Pons (tissue), 1 donor: ENCODE measurements around the gene ADRA2B.
"Not testable (repeated sequence)": the region's sequence is repeated elsewhere in the genome, so short reads cannot be mapped to it uniquely, and the experiment has no call there.

Experiments used
- DNase-seq: peaks from one replicate; pipeline ENCODE4 v3.0.0-alpha.2; 2016; ENCODE audit warnings: low spot score

Gene ADRA2B

DNA sequence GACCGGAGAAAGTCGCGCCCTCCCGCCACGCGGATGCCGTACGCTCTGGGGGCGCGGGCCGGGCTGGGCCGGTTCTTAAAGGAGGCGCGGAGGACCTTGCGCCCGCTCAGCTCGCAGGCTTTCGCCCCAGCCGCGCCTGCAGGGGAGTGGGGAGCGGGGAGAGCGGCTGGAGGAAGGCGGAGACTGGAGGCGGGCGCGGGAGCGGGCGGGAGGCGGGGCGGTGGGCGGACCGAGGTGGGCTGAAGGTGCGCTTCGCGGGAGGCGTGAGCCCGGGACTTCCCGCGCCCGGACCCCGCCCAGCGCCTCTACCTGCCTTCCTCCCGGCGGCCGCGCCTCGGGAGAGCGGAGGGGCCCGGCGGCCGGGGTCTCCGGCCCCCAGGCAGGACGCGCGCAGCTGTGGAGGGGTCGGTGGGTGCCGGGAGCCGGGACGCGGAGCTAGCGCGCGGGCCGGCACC is at the start of gene ADRA2B:
TSS of gene ADRA2B (minus strand) at position 148 of the 455 bp plus-strand sequence. CDS start 422 bp downstream, outside the sequence.
- DNase-seq, result no peak

GRCh38 chr2:96164459-96165184 is 48.3 kb upstream of the ADRA2B start:
- DNase-seq, result peak; percentile 90

DNA sequence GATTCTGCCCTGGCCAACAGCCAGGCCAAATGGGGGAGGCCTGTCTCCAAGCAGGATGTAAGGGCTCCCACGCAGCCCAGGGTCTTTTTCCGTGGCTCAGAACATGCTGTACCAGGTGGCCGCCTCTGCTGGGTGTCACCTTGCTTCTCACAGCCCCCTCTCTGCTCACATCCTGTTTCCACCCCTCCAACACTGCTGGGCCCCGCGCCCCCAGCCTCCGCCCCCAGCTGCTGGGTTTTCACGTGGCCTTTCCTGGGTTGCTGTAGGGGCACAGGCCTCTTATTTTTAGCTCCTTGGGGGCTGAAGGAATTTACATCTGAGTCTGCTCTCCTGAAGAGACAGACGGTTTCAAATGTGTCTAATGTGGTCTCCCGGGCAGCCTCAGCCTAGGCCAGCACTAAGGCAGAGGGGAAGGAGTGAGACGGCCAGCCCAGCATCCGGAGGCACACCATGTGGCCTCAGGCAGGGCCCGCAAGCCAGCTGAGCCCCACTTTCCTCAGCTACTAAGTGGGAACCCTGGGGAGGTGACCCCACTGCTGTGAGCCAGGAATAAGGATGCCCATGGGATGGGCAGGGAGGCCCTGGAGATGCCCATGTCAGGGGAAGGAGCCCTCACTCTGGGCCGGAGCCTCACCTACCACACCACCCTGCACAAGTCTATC is 47.5 kb upstream of the ADRA2B start:
- no peak for DNase-seq

- no peak for DNase-seq
These were observed 47.0 kb upstream of the ADRA2B start for GRCh38 chr2:96163415-96163767.

- DNase-seq, result no peak
These were observed 45.5 kb upstream of the ADRA2B start for GRCh38 chr2:96161898-96162297.

DNA sequence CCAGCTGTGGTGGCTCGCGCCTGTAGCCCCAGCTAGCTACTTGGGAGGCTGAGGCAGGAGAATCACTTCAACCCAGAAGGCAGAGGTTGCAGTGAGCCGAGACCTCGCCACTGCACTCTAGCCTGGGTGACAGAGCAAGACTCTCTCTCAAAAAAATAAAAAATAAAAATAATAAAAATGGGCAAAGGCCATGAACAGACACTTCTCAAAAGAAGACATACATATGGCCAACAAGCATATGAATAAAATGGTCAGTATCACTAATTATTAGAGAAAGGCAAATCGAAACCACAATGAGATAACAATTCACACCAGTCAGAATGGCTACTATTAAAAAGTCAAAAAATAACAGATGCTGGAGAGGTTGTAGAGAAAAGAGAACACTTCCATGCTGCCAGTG is 44.0 kb upstream of the ADRA2B start:
- not testable (repeated sequence) for DNase-seq

DNA sequence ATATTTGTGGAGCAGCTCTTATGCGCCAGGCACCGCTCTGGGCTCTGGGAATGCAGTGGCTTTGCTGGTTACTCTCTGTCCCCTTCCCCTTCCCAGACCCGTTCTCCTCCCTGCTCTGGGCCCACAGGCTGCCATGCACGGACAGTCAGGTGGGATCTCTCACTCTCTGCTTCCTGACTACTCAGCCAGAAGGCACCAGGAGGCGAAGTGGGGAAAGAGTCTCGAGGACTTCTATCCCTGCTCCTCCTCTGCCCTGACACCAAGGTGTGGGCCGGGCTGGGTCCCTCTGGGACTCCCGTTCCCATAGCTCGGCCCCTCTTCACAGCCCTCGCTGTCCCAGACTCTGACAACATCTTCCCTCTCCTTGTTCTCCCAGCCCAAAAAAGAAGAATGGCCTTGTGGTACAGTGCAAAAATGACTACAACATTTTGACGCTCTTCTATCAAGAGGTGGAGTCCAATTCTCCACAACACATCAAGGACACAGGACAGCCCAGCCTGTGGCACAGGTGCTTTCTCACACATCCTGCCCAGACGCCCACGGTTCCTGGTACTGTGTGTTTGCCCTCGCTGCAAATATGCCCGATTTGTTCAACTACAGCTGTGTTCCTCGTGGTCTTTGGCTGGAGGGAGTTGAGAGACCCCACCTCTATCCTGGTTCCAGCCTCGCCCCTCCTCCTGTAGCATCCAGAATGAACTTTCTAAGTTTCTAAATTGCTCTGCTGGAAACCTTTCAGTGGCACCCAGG is 42.9 kb upstream of the ADRA2B start:
- no peak for DNase-seq

- no peak for DNase-seq
These were observed 42.2 kb upstream of the ADRA2B start for GRCh38 chr2:96158554-96158940.

DNA sequence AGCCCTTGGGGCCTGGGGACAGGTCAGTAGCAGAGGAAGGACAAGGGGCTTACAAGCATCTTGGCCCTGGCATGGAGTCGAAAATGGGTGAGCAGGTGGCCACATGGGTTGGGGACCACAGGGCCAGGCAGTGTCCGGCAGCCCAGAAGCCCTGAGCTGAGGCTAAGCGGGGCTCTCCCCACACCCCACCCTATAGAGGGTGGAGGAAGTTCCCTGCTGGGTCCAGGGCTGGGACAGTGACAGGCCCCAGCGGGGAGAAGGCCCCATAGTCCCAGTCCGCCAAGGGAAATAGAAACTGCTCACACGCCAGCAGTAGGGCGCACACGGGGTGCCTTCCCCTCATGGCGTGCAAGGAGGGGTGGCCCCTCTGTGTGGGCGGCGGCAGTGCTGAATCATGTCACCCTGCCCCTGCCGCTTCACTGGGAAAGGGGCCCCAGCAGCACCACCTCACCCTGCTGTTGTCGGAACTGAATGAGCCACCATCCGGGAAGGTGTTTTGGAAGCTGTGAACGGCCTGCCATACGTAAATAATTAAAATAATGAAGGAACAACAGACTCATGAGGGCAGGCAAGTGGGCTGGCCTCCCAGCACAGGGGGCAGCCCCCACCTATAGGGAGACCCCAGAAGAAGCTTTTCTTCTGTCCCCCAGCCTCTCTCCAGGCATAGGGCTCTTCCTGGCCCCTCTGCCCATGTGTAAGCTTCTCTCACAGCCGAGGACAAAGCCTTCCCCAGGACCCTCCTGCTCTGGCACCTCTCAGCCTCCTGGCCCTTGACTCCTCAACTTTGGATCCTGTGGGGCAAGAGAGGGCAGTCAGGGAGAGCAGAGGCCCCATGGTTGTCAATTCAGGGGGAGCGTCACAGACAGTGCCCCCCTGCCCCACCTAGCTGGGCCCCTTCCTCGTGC is 41.5 kb upstream of the ADRA2B start:
- DNase-seq, result no peak

DNA sequence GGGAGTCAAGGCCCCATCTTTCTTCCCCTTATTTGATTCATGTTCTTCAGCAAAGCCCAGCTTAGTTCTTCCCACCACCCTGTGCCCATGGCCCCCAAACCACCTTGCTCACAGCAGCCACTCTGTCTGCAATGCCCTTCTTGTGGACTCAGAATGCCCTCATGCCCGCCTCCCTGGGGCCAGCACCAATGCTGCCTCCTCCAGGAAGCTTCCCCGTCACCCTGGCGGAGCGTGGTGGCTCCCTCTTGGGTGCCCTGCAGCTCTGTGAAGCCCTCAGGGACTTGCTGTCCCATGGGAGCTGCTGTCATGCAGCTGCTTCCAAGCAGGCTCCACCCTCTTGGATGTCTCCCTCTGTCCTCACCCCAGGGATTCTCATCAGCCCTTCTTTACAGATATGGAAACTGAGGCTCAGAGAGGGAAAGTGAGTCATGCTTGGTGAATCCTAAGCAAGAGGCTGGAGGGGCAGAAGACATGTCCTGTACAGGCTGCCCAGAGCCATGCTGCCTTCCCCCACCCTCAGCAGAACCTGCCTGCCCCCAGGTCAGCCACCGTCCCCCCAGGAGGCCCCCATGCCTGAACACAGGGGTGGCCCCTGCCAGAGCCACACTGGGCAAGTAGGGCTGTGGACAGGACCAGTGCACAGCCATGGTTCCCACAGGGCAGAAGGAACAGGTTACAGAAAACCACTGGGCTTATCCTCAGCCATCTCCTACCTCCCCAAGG is 40.7 kb upstream of the ADRA2B start:
- no peak for DNase-seq

DNA sequence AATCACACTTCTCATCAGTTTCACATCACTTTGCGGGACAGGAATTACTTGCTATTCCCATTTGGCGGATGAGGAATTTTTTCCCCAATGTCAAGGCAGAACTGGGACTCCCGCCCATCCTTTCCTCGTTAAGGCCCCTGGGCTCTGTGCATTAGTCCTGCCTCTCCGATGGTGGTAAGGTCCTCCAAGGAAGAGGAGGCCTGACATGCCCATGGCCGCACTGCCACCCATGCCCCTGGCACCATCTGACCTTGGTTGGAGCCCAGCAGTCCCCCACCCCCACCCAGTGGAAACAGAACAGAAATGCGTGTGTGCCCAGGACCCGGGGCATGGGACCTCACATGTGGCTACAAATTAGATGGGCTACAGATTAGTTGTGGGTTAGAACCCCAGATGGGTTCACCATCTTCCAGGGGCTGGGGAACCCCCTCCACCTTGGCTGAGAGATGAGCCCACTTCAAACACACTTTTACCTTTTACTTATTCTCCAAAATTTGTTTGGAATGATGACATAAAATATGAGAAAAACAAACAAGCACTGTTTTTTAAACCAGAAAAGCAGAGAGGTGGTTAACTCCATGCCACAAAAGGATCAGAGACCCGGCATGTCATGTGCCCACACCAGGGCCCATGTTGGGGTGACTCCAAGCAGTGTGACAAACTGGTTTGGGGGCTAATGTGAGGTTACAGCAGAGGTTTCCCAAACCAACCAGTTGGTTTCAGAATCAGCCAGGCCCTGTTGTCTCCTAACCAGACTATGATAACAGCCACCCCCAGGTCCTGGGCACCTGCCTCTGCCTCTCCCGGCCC is 39.8 kb upstream of the ADRA2B start:
- no peak for DNase-seq

DNA sequence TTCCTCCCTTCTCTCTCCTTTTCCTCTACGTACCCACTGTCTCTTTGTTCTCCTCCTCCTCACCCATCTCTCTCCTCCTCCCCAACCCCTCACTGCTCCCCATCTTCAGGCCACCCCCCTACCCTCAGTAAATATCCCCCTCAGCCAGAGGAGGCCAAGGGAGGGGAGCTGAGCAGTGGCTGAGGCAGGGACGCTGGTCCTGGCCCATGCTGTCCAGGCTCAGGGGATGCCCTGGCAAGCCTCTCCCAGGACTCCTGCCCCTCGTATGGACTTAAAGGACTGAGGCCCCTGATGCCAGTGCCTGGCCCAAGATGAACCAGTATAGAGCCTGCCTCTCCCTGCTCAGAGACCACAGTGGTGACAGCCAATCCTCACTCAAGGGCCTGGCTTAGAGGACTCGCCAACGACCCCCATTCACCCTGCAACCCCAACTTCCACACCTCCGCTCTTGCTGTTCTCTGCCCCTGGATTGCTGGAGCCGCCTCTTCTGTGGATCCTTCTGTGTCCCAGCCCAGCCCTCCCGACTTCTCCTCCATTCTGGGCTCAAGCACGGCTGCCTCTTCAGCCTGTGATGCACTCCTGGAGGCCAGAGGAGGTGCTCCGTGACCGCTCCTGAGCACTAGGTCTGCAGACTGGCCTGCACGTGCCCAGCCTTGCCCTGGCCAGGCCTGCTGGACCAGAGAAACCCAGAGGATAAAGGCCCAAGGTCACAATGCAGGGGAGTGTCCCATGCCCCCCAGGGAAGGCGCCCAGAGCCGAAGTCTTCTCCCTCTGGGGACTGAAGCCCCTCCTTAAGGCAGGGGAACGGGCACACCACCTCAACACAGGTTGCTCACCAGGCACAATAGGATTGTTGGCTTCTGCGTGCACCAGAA is 38.4 kb upstream of the ADRA2B start:
- no peak for DNase-seq

DNA sequence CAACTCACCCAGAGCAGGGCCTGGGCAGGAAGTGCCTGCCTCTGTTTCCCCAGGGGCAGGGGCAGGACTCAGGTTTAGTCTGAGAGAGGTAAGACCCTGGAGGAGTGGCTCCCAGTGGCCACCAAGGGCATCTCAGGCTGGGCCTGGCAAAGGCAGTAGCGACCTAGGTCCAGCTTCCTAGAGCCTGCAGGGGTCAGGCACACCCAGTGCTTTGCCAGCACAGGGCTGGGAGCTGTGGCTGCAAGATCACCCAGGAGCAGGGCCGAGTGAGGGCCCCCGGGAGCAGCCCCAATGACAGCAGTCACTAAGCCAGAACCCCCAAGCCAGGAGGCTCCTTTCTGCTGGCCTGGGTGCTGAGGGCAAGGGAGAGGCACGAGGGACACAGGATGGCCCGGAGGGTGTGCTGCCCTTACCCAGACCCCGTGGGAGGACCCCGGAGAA is 37.6 kb upstream of the ADRA2B start:
- DNase-seq, result no peak

GRCh38 chr2:96153291-96153713 is 36.9 kb upstream of the ADRA2B start:
- DNase-seq, result no peak

- no peak for DNase-seq
These were observed 36.2 kb upstream of the ADRA2B start for GRCh38 chr2:96152304-96153161.

DNA sequence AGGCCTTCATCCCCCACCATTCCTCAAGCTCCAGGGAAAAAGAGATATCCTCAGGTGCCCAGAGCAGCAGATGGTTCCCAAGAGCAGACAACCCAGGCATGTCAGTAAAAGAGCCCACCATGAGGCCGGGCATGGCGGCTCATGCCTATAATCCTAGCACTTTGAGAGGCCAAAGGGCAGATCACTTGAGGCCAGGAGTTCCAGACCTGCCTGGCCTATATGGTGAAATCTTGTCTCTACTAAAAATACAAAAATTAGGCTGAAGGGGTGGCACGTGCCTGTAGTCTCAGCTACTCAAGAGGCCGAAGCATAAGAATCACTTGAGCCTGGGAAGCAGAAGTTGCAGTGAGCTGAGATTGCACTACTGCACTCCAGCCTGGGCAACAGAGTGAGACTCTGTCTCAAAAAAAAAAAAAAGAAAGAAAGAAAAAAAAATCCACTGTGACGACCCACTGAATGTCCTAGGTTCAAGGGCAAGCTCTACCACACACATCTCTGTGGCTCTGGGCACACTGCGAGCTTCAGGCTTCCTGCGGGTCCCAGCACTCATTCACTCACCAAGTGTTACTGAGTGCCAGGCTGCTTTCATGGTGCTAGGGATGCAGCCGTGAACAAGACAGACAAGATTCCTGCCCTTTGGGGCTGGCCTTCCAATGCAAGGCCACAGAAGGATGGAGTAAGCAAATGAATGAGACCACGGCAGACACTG is 35.4 kb upstream of the ADRA2B start:
- no peak for DNase-seq

GRCh38 chr2:96150791-96151594 is 34.6 kb upstream of the ADRA2B start:
- no peak for DNase-seq
